Prostate gland (tissue), 2 donors: ENCODE results near the gene KDM4B.
A peak's percentile ranks its signal among the peaks of the same experiment; 100 is the strongest.

Source experiments
- POLR2A ChIP-seq: fragments of 450-650 bp; IDR thresholded peaks from one replicate; pipeline ENCODE4 v1.6.1; 2016; ENCODE audit warnings: antibody characterized with exemption, mild to moderate bottlenecking
- TF ChIP-seq, protein P1 (sequence below), 4 experiments: fragments of 200-600 bp in 2 of 4; fragments of 450-650 bp in 2 of 4; sonication (generic) in 2 of 4; IDR thresholded peaks; 1 replicate in 3 of 4; 2 replicates in 1 of 4; pipeline ENCODE4 v1.5.1; 2016 to 2019; ENCODE audit warnings: antibody characterized with exemption in 4 of 4, mild to moderate bottlenecking in 2 of 4, moderate library complexity in 2 of 4

DNA sequence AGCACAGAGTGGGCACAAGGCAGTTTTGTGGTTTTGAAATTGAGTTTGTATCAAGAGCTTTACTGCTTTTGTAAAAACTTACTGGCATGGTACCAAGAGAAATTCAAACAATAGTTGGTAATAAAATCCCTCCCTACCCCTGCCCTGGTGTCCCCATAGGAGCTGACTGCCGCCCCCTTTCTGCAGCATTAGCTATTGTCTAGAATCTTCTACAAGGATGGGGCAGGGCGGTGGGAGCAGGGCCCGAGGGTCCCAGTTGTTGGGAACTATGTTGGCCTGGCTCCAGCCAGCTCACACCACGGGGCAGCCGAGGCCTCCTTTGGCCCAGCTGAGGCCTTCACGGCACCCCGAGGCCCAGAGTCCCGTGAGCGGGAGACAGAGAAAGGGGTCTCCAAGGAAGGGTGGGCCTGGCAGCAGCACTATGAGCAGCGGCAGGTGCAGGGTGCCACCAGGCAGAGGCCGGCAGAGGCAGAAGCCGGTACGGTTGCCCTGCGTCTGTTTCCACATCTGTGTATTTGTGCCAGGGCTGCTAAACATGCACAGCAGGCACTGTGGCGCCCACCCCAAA, 57.9 kb downstream of the KDM4B start:
- TF ChIP-seq, protein P1, sequence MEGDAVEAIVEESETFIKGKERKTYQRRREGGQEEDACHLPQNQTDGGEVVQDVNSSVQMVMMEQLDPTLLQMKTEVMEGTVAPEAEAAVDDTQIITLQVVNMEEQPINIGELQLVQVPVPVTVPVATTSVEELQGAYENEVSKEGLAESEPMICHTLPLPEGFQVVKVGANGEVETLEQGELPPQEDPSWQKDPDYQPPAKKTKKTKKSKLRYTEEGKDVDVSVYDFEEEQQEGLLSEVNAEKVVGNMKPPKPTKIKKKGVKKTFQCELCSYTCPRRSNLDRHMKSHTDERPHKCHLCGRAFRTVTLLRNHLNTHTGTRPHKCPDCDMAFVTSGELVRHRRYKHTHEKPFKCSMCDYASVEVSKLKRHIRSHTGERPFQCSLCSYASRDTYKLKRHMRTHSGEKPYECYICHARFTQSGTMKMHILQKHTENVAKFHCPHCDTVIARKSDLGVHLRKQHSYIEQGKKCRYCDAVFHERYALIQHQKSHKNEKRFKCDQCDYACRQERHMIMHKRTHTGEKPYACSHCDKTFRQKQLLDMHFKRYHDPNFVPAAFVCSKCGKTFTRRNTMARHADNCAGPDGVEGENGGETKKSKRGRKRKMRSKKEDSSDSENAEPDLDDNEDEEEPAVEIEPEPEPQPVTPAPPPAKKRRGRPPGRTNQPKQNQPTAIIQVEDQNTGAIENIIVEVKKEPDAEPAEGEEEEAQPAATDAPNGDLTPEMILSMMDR (IDR thresholded peaks at IDR 0.05): peak in 2 of 4 experiments; percentile 29 to 48
- TF ChIP-seq POLR2A: no peak
